SK-N-SH (cell line): ENCODE data around the gene SCARB1.

Experiments used
- CHD2 ChIP-seq: fragments of 150-350 bp; IDR thresholded peaks from 2 replicates; pipeline ENCODE4 v1.6.1; 2018; ENCODE audit warnings: low read length; ENCODE audit not compliant: partially characterized antibody
- CTCF ChIP-seq: fragments of 200-600 bp; sonication (generic); IDR thresholded peaks from 2 replicates; pipeline ENCODE4 v1.6.1; 2017; ENCODE audit warnings: antibody characterized with exemption, mild to moderate bottlenecking, moderate library complexity
- EP300 ChIP-seq, 2 experiments: IDR thresholded peaks; 2 replicates each; pipeline versions ENCODE4 v1.4.0 to v1.6.1; 2012; ENCODE audit warnings: borderline replicate concordance in 1 of 2, low read depth in 1 of 2, low read length in 1 of 2
- GABPA ChIP-seq: IDR thresholded peaks from 2 replicates; pipeline ENCODE4 v1.4.0; 2012; ENCODE audit warnings: low read depth, mild to moderate bottlenecking
- JUND ChIP-seq: IDR thresholded peaks from 2 replicates; pipeline ENCODE4 v1.4.0; 2012
- NFIC ChIP-seq: IDR thresholded peaks from 2 replicates; pipeline ENCODE4 v1.4.0; 2012; ENCODE audit warnings: borderline replicate concordance
- RCOR1 ChIP-seq: fragments of 150-350 bp; IDR thresholded peaks from 2 replicates; pipeline ENCODE4 v1.6.1; 2017; ENCODE audit warnings: antibody characterized with exemption, low read length
- SIN3A ChIP-seq: IDR thresholded peaks from 2 replicates; pipeline ENCODE4 v1.6.1; 2012; ENCODE audit warnings: low read depth, mild to moderate bottlenecking, low read length, moderate library complexity, borderline replicate concordance
- TAF1 ChIP-seq: IDR thresholded peaks from 2 replicates; pipeline ENCODE4 v1.6.1; 2012; ENCODE audit warnings: low read depth, mild to moderate bottlenecking, low read length, moderate library complexity, borderline replicate concordance

- TF ChIP-seq CTCF (no peak), TAF1 (no peak), GABPA (no peak), NFIC (no peak), EP300 (IDR thresholded peaks at IDR 0.05; ENCODE audit: borderline replicate concordance in 1 of 2, low read depth in 1 of 2, low read length in 1 of 2) (0 out of 4 replicates have a peak, but pooled peaks of 1 of the 2 experiments have one; percentile 6), RCOR1 (no peak), JUND (no peak), CHD2 (no peak), SIN3A (no peak)
These were observed 105.1 kb downstream of the SCARB1 start for GRCh38 chr12:124758266-124759220.
